BLaER1 (cell line): ENCODE results near the gene SCLY.

Experiments
- H3K27ac ChIP-seq: shearing (Covaris generic); formaldehyde crosslinking; 2 replicates; pipeline ENCODE4 v1.8.1; 2022
- H3K27me3 ChIP-seq: shearing (Covaris generic); formaldehyde crosslinking; 2 replicates; pipeline ENCODE4 v1.8.1; 2022
- H3K36me3 ChIP-seq: shearing (Covaris generic); formaldehyde crosslinking; 2 replicates; pipeline ENCODE4 v1.8.1; 2022
- H3K4me1 ChIP-seq: shearing (Covaris generic); formaldehyde crosslinking; 2 replicates; pipeline ENCODE4 v1.8.1; 2022
- H3K4me2 ChIP-seq: shearing (Covaris generic); formaldehyde crosslinking; 2 replicates; pipeline ENCODE4 v1.8.1; 2022
- H3K4me3 ChIP-seq: shearing (Covaris generic); formaldehyde crosslinking; 2 replicates; pipeline ENCODE4 v1.8.1; 2022
- H3K9ac ChIP-seq: shearing (Covaris generic); formaldehyde crosslinking; 2 replicates; pipeline ENCODE4 v1.8.1; 2022
- H3K9me3 ChIP-seq: shearing (Covaris generic); formaldehyde crosslinking; 2 replicates; pipeline ENCODE4 v1.8.1; 2022
- H4K20me1 ChIP-seq: shearing (Covaris generic); formaldehyde crosslinking; 2 replicates; pipeline ENCODE4 v1.8.1; 2022
- Cebpa-rat ChIP-seq: shearing (Covaris generic); IDR thresholded peaks from 2 replicates; pipeline ENCODE4 v1.8.1; 2022

The SCLY gene

DNA sequence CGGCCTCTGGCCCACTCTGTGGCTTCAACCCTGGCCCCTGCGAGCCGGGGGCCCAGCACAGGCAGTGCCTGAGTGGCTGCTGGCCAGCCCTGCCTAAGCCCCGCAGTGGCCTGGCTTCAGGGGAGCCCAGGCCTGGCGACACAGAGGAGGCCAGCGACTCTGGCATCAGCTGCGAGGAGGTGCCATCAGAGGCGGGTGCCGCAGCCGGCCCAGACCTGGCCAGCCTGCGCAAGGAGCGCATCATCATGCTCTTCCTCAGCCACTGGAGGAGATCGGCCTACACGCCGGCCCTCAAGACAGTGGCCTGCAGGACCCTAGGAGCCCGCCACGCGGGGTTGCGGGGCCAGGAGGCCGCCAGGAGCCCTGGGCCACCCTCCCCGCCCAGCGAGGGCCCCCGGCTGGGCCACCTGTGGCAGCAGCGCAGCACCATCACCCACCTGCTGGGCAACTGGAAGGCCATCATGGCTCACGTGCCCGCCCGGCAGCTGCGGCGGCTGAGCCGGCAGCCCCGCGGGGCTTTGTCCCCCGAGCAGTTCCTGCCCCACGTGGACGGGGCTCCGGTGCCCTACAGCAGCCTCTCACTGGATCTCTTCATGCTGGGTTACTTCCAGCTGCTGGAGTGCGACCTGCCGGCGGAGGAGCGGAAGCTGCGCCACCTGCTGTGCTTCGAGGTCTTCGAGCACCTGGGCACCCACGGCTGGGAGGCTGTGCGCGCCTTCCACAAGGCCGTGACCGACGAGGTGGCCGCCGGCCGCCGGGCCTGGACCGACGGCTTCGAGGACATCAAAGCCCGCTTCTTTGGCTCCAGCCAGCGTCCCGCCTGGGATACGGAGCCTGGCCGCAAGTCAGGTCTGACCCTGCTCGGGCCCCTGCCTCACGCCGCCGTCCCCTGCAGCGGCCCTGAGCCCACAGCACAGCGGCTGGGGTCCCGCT lies 70.2 kb downstream of the SCLY start:
- no peak overlapping the region for H3K4me3 ChIP-seq
- no peaks in the 10 kb centered on the region for H3K27me3 ChIP-seq
- no peaks in the 10 kb centered on the region for H3K9me3 ChIP-seq
- peaks cover 78% of the 10 kb centered on the region for H3K4me1 ChIP-seq
- no peaks in the 10 kb centered on the region for H4K20me1 ChIP-seq
- TF ChIP-seq Cebpa-rat = no peak
- H3K36me3 ChIP-seq = no peaks in the 10 kb centered on the region
- H3K27ac ChIP-seq = peak overlapping the region; percentile 87
- peak overlapping the region; percentile 63 for H3K9ac ChIP-seq
- H3K4me2 ChIP-seq = peak overlapping the region; percentile 80

DNA sequence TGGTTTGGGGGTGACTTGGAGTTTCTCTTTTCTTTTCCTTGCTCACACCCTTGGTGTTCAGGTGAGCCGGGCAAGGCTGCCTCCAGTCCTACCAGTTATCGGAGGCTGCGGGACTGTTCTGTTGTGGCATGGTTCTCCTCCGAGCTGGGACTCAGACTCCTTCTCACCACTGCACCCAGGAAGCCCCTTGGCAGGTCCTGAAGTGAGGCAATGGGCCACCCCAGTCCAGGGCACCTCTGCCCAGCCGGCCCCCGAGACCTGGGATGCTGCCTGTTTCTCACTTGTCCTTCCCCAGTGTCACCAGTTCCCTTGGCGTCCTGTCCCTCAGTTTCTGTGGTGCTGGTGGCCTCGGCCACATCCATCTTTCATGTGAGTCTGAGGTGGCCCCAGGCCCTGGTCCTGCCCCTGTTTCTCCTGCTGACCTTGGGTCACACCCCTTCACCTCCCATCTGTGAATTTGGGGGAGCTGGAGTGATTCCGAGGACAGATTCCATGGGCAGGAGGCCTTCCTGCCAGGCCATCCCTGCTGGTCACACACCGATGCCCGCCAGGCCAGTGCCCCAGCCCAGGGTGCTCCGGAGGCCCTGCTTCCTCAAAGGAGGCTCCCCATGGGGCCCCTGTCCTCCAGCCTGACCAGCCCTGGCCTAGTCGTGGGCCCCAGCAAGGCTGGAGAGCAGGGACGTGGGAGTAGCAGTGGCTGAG lies 71.1 kb downstream of the SCLY start:
- H3K27ac ChIP-seq = peak overlapping the region; percentile 87
- TF ChIP-seq Cebpa-rat = no peak

DNA sequence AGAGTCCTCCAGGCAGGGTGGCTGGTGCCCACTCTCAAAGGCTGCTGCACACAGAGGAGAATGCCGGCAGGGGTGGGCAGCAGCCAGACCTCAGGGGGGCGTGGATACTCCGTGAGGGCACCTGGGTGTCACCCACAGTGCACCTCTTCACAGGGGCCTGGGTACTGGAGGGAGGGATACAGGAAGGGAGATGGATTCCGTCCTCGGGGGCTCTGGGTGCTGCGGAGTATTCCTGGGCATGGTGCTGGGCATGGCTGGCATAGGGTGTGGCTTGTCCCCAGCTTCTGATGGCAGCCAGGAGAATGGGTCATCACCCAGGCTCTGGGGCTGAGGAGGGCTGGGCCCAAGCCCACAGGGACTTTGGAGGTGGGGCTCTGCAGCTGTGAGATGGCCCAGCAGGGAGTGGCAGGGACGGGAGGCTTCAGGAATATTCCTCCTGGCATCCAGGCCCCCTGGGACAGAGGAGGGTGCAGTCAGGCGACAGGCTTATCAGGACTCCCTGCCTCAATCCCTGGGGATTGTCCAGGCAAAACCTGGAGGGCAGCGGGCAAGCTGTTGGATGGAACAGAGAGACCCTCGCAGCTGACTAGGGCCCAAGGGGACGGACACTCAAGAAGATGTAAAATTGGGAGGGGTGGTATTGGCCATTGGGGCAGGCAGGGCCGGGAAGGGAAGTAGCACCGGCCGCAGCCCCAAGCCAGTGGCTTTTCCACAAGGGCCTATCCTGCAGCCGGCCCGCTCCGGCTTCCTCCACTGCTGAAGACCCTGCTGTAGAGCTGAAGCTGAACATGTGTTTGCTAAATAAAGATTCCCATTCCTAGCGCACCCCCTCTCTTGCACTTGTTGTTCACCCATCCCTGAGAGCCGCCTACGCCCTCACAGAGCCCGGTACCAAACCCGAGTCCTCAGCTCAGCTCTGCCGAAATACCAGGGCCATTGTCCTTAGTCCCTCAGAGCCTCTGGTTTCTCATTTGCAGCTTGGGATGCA lies 72.0 kb downstream of the SCLY start:
- H3K9me3 ChIP-seq = no peaks in the 10 kb centered on the region
- peaks cover 80% of the 10 kb centered on the region for H3K4me1 ChIP-seq

More for the DNA sequence above, 71.1 kb downstream of the SCLY start:
- Histone ChIP-seq H3K4me2 (peak overlapping the region; percentile 80), H3K9me3 (no peaks in the 10 kb centered on the region), H3K4me1 (peaks cover 80% of the 10 kb centered on the region), H3K9ac (no peak overlapping the region), H3K36me3 (no peaks in the 10 kb centered on the region), H3K27me3 (no peaks in the 10 kb centered on the region), H4K20me1 (no peaks in the 10 kb centered on the region), H3K4me3 (no peak overlapping the region)

DNA sequence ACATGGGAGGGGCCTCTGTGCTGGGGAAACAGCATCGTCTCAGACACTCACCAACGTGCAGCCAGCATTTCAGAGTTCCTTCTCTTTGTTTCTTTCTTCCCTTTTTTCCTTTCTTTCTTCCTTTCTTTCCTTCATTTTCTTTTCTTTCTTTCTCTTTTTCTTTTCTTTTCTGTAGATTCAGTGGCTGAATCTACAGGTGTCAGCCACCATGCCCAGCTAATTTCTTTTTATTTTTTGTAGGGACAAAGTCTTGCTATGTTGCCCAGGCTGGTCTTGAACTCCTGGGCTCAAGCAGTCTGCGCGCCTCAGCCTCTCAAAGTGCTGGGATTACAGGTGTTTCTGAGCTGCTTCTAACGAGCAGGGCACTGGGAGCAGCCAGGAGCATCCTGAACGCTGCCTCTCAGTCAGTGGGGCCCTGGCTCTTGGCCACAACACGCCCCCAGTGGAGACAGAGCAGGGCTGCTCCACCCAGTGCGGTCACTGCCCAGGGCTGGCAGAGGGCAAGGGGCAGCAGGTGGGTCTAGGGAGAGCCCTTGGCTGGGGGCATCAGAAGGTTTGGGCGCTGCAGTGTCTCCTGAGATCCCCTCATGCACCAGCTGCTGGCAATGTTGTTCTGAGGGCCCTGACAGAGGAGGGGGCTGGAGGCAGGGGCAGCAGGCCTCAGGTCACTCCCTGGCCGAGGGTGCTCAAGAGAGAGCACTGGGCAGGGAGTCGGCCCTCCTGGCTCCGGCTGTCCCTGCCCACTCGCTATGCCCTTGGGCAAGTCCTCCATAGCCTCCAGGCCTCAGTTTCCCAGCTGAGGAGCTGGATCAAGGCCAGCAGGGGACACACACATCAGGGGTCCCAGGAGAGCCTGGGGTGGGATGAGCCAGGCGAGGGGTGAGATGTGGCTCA lies 72.9 kb downstream of the SCLY start:
- H3K4me3 ChIP-seq = no peak overlapping the region
- H3K9me3 ChIP-seq = no peaks in the 10 kb centered on the region
- H3K4me1 ChIP-seq = peaks cover 80% of the 10 kb centered on the region
- H3K27ac ChIP-seq = peak overlapping the region; percentile 87; the same call in 1 of the 2 replicates
- no peak for TF ChIP-seq Cebpa-rat
- H3K36me3 ChIP-seq = no peaks in the 10 kb centered on the region
- H4K20me1 ChIP-seq = no peaks in the 10 kb centered on the region
- H3K27me3 ChIP-seq = no peaks in the 10 kb centered on the region
- H3K9ac ChIP-seq = no peak overlapping the region
- H3K4me2 ChIP-seq = peak overlapping the region; percentile 80

More for the DNA sequence above, 72.0 kb downstream of the SCLY start:
- no peak for TF ChIP-seq Cebpa-rat
- no peaks in the 10 kb centered on the region for H4K20me1 ChIP-seq
- H3K4me3 ChIP-seq = no peak overlapping the region
- H3K36me3 ChIP-seq = no peaks in the 10 kb centered on the region
- peak overlapping the region; percentile 87 for H3K27ac ChIP-seq
- H3K9ac ChIP-seq = no peak overlapping the region
- peak overlapping the region; percentile 80 for H3K4me2 ChIP-seq
- no peaks in the 10 kb centered on the region for H3K27me3 ChIP-seq

DNA sequence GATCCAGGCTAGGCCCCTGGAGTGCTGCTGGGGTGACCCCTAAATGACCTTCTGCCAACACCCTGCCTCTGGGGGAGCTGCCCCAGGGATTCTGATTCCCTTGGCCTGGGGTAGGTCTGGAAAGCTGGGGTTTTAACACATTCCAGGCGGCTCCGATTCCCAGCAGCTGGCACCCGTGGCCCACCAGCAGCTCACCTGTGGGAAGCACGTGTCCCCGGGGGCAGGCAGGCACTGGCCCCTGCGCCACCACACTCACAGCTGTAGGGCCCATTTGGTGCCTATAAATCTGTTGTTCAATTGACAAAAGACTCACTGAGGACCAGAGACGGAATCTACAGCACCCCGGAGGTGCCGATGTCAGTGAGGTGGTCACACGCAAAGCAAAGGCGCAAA lies 73.6 kb downstream of the SCLY start:
- no peak for TF ChIP-seq Cebpa-rat
- H3K27ac ChIP-seq = peak overlapping the region; percentile 87; the same call in 1 of the 2 replicates
- no peaks in the 10 kb centered on the region for H4K20me1 ChIP-seq
- no peak overlapping the region for H3K9ac ChIP-seq
- no peak overlapping the region for H3K4me3 ChIP-seq
- H3K36me3 ChIP-seq = no peaks in the 10 kb centered on the region
- H3K9me3 ChIP-seq = no peaks in the 10 kb centered on the region
- H3K4me2 ChIP-seq = peak overlapping the region; percentile 80; the same call in 1 of the 2 replicates
- no peaks in the 10 kb centered on the region for H3K27me3 ChIP-seq
- peaks cover 83% of the 10 kb centered on the region for H3K4me1 ChIP-seq

DNA sequence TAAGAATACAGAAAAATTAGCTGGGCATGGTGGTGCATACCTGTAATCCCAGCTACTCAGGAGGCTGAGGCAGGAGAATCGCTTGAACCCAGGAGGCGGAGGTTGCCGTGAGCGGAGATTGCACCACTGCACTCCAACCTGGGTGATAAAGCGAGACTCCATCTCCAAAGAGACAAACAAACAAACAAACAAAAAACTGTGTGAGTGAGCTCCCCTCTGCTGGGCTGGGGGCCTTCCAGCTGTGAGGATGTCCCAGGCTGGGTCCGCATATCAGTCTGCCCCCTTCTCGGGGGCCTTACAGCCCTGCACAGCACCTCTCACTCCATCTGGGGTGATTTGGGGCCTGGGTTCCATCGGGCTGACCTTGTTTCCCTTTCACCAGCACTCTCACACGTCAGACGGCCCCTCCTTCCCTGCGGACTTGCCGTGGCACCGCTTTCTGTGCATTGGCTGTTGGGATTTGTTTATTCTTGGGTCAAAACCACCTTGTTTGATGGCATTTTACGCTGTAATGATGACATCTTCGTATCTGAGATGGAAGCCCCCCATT lies 74.9 kb downstream of the SCLY start:
- Histone ChIP-seq H3K9ac (no peak overlapping the region), H3K27ac (no peak overlapping the region), H3K27me3 (no peaks in the 10 kb centered on the region), H3K4me2 (no peak overlapping the region), H3K4me1 (peaks cover 83% of the 10 kb centered on the region), H3K36me3 (peaks cover 3% of the 10 kb centered on the region), H3K9me3 (no peaks in the 10 kb centered on the region), H4K20me1 (no peaks in the 10 kb centered on the region), H3K4me3 (no peak overlapping the region)
- TF ChIP-seq Cebpa-rat = no peak

DNA sequence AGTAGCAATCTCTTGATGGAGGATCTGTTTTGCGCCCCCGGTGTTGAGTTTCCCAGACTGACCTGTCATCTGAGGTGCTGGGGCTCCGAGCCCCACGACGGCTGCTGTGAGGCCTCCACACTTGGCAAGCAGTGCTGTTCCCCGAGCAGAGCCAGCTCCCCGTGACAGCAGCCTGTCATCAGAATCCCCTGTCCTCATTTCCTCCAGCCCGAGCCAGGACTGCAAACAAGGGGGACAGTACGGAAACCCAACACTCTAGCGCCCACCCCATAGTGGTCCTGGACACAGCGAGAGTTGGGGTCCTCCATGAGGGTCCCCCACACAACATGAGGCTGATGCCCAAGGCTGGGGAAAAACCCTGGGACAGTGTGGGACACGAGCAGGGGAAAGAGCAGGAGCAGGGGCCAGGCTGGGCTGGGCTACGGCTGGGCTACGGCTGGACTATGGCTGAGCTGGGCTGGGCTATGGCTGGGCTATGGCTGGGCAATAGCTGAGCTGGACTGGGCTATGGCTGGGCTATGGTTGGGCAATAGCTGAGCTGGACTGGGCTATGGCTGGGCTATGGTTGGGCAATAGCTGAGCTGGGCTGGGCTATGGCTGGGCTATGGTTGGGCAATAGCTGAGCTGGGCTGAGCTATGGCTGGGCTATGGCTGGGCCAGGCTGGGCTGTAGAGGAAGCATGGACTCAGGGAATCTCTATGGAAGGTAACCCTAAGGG lies 76.2 kb downstream of the SCLY start:
- Histone ChIP-seq H3K27me3 (no peaks in the 10 kb centered on the region), H3K9me3 (no peaks in the 10 kb centered on the region), H3K4me3 (no peak overlapping the region), H3K27ac (peak overlapping the region; percentile 91), H3K9ac (no peak overlapping the region), H3K36me3 (peaks cover 13% of the 10 kb centered on the region), H4K20me1 (no peaks in the 10 kb centered on the region), H3K4me1 (peaks cover 83% of the 10 kb centered on the region), H3K4me2 (peak overlapping the region; percentile 97)
- peak; percentile 55; the same call in 1 of the 2 replicates for TF ChIP-seq Cebpa-rat

DNA sequence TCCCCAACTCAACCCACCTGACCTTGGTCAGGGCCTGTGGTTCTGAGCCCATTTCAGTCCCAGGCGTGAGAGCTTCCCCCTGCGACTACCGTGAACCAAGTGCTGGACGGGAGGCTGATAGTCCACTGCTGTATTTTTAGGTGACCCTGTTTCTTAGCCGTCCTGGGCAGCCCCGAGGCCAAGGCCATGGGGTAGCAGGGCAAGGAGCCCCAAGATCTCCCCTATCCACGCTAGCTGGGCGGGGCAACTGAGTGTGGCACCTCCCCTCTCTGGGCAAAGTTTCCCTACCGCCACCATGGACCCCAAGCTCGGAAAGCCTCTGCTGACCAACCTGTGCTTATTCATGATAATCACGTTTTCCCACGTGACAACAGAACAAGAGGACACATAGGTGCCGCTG lies 77.1 kb downstream of the SCLY start:
- H3K4me2 ChIP-seq = peak overlapping the region; percentile 97

More for the DNA sequence above, 77.1 kb downstream of the SCLY start:
- H3K27ac ChIP-seq = peak overlapping the region; percentile 91
- H3K4me1 ChIP-seq = peaks cover 83% of the 10 kb centered on the region
- H4K20me1 ChIP-seq = no peaks in the 10 kb centered on the region
- TF ChIP-seq Cebpa-rat = no peak
- peak overlapping the region; percentile 61; the same call in 1 of the 2 replicates for H3K4me3 ChIP-seq
- H3K36me3 ChIP-seq = peaks cover 20% of the 10 kb centered on the region
- no peaks in the 10 kb centered on the region for H3K9me3 ChIP-seq
- no peaks in the 10 kb centered on the region for H3K27me3 ChIP-seq
- H3K9ac ChIP-seq = peak overlapping the region; percentile 83
